Panc1 (cell line): Measurements from ENCODE around the gene RGS3. TPM values are rescaled to one million over a fixed set of nuclear protein-coding genes. Genes with fewer than 3 reads are reported as not detected.

ENCODE experiments used
- ATAC-seq: fragments of 200-7000 bp; cut with Tn5 transposase; 2 replicates; pipeline ENCODE4 v1.9.1; 2020; ENCODE audit warnings: mild to moderate bottlenecking, moderate library complexity
- BruUV-seq: library from RNA; stranded (reverse); fragments of 400-500 nt; replicated peaks from 2 replicates; lab custom pipeline; 2021; lab: Mats Ljungman, UMichigan
- CTCF ChIA-PET: fragments of 300-600 bp; sonication (Branson Sonifier 250); formaldehyde crosslinking; loops from one replicate; lab custom pipeline; 2022; ENCODE audit warnings: antibody characterized with exemption; lab: Charles Lee
- POLR2A ChIA-PET: fragments of 300-600 bp; sonication (Branson Sonifier 250); formaldehyde crosslinking; loops from one replicate; lab custom pipeline; 2022; ENCODE audit warnings: antibody characterized with exemption; lab: Charles Lee
- DNase-seq: peaks from one replicate; pipeline ENCODE4 v3.0.0-alpha.2; 2010; ENCODE audit warnings: low read depth, low spot score
- H3K27ac ChIP-seq: 2 replicates; pipeline ENCODE4 v1.5.1; 2011; ENCODE audit warnings: mild to moderate bottlenecking, low read length, inconsistent platforms
- H3K27me3 ChIP-seq: fragments of 200-500 bp; sonication (Bioruptor generic); 2 replicates; pipeline ENCODE4 v1.6.0; 2014; ENCODE audit warnings: low read length, inconsistent platforms; ENCODE audit not compliant: control insufficient read depth, insufficient read depth
- H3K36me3 ChIP-seq: fragments of 200-500 bp; sonication (Bioruptor generic); 2 replicates; pipeline ENCODE4 v1.5.1; 2014; ENCODE audit warnings: inconsistent platforms, mild to moderate bottlenecking, low read length, moderate library complexity; ENCODE audit not compliant: control insufficient read depth, insufficient read depth
- H3K4me1 ChIP-seq: 2 replicates; pipeline ENCODE4 v1.5.1; 2011; ENCODE audit warnings: inconsistent platforms, mild to moderate bottlenecking, low read length, moderate library complexity; ENCODE audit not compliant: control insufficient read depth, insufficient read depth
- H3K4me3 ChIP-seq, 2 experiments: 2 replicates each; pipeline ENCODE4 v1.5.1; 2011 to 2012; ENCODE audit warnings: low read depth in 2 of 2, low read length in 2 of 2, mild to moderate bottlenecking in 2 of 2, inconsistent platforms in 1 of 2, moderate library complexity in 1 of 2
- H3K9me3 ChIP-seq: fragments of 200-500 bp; sonication (Bioruptor generic); 2 replicates; pipeline ENCODE4 v1.5.1; 2014; ENCODE audit warnings: low read depth, mild to moderate bottlenecking, inconsistent platforms, low read length, moderate library complexity; ENCODE audit not compliant: control insufficient read depth, insufficient read depth
- CTCF ChIP-seq: fragments of 450-650 bp; IDR thresholded peaks from 2 replicates; pipeline ENCODE4 v1.5.1; 2017; ENCODE audit warnings: mild to moderate bottlenecking
- POLR2AphosphoS5 ChIP-seq: IDR thresholded peaks from 2 replicates; pipeline ENCODE4 v1.6.1; 2012; ENCODE audit warnings: mild to moderate bottlenecking, low read depth, low read length, moderate library complexity
- REST ChIP-seq, 2 experiments: IDR thresholded peaks; 2 replicates each; pipeline ENCODE4 v1.6.1; 2011 to 2012; ENCODE audit warnings: low read depth in 2 of 2, control low read depth in 1 of 2, low read length in 1 of 2, mild to moderate bottlenecking in 1 of 2, moderate library complexity in 1 of 2; ENCODE audit not compliant: insufficient read depth in 1 of 2
- SIN3A ChIP-seq: IDR thresholded peaks from 2 replicates; pipeline ENCODE4 v1.6.1; 2012; ENCODE audit warnings: low read depth, mild to moderate bottlenecking, low read length, moderate library complexity, borderline replicate concordance; ENCODE audit not compliant: insufficient read depth
- TCF7L2 ChIP-seq: IDR thresholded peaks from 2 replicates; pipeline ENCODE4 v1.6.1; 2011; ENCODE audit warnings: mild to moderate bottlenecking, low read depth, low read length, inconsistent platforms
- in situ Hi-C: cut with HindIII; loops from 2 replicates; pipeline ENCODE4 v1.10.0; 2016; ENCODE audit warnings: low sequenced_read_pairs, low pct_unique_long_range_greater_than_20kb
- intact Hi-C: fragments of 100-400 bp; cut with micrococcal nuclease; formaldehyde crosslinking; loops from one replicate; pipeline ENCODE4 v1.10.0; 2022; ENCODE audit not compliant: unreplicated experiment
- total RNA-seq: library from RNA; stranded (reverse); gene quantifications from one replicate; pipeline ENCODE4 v1.2.1, GENCODE V29; 2021; ENCODE audit not compliant: unreplicated experiment

RGS3 gene
- total RNA-seq, 1 experiment from 2014 or later: 15.1 TPM

GRCh38 chr9:113485761-113486115, 22.2 kb downstream of the RGS3 start:
- BruUV-seq: no TSS peak
- POLR2A ChIA-PET: no interaction called here
- in situ Hi-C loops: no loop called here

GRCh38 chr9:113486327-113486726, 22.8 kb downstream of the RGS3 start:
- ChIA-PET POLR2A (no interaction called here), CTCF (interaction anchor here (0.7 kb wide), 1 partner anchor 613 kb away, joined by 7 read pairs; the partner anchor contains the start of gene KIF12)
- TF ChIP-seq CTCF: no peak
- TF ChIP-seq SIN3A: no peak
- TF ChIP-seq POLR2AphosphoS5: no peak
- TF ChIP-seq REST (IDR thresholded peaks at IDR 0.05; ENCODE audit: insufficient read depth in 1 of 2, low read depth in 2 of 2, low read length in 1 of 2): no peak
- no peak for TF ChIP-seq TCF7L2
- intact Hi-C loops: no loop called here
- ATAC-seq (no peak), DNase-seq (no peak)
- no peak overlapping the region for H3K27ac ChIP-seq
- H3K4me3 ChIP-seq: no peak overlapping the region
- in situ Hi-C loops: no loop called here
- no peaks in the 10 kb centered on the region for H3K4me1 ChIP-seq
- H3K9me3 ChIP-seq: no peaks in the 10 kb centered on the region
- H3K36me3 ChIP-seq: no peaks in the 10 kb centered on the region
- no TSS peak for BruUV-seq
- no peaks in the 10 kb centered on the region for H3K27me3 ChIP-seq

More at GRCh38 chr9:113485761-113486115, 22.2 kb downstream of the RGS3 start:
- TF ChIP-seq POLR2AphosphoS5 (no peak), CTCF (no peak), SIN3A (no peak)
- Histone ChIP-seq H3K4me3 (no peak overlapping the region), H3K9me3 (no peaks in the 10 kb centered on the region), H3K4me1 (no peaks in the 10 kb centered on the region), H3K27ac (no peak overlapping the region), H3K36me3 (no peaks in the 10 kb centered on the region), H3K27me3 (no peaks in the 10 kb centered on the region)
- intact Hi-C loops: no loop called here
- DNase-seq (no peak), ATAC-seq (no peak)
- CTCF ChIA-PET: no interaction called here
